Measurements from ENCODE around the gene SHFL. TPM values are rescaled to one million over a fixed set of nuclear protein-coding genes. Genes with fewer than 3 reads are reported as not detected.

Gene SHFL
- total RNA-seq, 1 donor from 2014 or later: 28.7 TPM

DNA sequence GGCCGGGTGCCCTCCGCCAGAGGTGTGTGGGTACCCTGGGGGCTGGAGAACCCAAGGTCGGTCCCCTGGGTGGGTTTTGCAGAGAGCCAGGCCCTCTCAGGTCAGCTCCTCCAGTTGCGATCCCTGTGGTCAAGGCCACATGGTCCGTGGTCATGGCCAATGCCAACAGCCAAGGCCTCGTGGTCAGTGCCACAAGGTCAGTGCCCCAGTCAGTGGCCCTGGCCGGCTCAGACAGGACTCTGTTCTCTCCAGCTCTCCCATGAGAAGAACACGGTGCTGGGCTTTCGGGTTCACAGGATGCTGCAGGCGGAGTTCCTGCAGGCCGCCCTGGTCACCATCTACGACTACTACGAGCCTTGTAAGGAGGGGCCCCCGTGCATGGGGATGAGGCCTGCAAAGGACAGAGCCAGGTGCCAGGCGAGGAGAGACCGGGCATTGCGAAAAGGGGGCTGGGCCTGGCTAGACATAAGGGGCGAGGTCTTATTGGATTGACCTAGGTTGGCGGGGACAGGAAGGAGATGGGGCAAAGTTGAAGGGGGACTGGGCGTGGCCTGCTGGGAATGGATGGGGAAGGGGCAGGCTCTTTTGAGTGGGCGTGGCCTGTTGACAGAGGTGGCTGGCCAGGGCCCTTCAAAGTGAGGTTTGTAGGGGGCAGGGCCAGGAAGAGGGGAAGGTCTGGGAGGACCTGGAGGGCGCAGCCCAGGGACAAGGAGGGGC, 15.2 kb upstream of the SHFL start:
- TF ChIP-seq, protein P1, sequence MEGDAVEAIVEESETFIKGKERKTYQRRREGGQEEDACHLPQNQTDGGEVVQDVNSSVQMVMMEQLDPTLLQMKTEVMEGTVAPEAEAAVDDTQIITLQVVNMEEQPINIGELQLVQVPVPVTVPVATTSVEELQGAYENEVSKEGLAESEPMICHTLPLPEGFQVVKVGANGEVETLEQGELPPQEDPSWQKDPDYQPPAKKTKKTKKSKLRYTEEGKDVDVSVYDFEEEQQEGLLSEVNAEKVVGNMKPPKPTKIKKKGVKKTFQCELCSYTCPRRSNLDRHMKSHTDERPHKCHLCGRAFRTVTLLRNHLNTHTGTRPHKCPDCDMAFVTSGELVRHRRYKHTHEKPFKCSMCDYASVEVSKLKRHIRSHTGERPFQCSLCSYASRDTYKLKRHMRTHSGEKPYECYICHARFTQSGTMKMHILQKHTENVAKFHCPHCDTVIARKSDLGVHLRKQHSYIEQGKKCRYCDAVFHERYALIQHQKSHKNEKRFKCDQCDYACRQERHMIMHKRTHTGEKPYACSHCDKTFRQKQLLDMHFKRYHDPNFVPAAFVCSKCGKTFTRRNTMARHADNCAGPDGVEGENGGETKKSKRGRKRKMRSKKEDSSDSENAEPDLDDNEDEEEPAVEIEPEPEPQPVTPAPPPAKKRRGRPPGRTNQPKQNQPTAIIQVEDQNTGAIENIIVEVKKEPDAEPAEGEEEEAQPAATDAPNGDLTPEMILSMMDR (conservative IDR thresholded peaks at IDR 0.05; ENCODE audit: low read depth, low read length): no peak
- no peak overlapping the region for H3K4me3 ChIP-seq (ENCODE audit: low read depth, low read length)
- no peak for DNase-seq (ENCODE audit: low read depth)

DNA sequence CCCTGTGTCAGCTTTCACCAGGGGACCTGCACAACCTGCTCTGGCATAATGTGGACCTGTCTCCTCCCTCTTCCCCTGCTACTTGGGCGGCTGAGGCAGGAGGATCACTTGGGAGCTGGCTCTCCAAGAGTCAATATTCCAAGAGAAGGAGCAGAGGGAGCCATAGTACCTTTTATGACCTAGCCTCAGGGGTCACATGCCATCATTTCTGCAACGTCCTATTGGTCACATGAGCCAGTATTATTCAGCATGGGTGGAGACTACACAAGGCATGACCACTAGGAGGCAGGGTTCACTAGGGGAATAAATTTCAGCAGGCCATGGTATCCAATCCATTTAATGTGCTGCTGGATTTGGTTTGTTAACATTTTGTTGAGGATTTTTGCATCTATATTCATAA, 12.0 kb upstream of the SHFL start:
- no peak overlapping the region for H3K4me3 ChIP-seq (ENCODE audit: low read depth, low read length)
- no peak for DNase-seq (ENCODE audit: low read depth)
- TF ChIP-seq, protein P1 (conservative IDR thresholded peaks at IDR 0.05; ENCODE audit: low read depth, low read length): peak; percentile 49

DNA sequence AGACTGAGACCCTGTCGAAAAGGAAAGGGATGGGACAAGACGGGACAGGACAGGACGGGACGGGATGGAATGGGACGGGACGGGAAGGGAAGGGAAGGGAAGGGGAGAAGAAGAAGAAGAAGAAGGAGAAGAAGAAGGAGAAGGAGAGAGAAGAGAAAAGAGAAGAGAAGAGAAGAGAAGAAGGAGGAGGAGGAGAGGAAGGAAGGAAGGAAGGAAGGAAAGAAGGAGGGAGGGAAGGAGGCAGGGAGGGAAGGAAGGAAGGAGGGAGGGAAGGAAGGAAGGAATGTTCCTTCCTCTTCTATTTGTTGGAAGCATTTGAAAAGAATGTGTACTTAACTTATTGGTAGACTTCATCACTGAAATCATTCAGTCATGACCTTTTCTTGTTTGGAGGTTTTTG, 9.6 kb upstream of the SHFL start:
- H3K4me3 ChIP-seq (ENCODE audit: low read depth, low read length): no peak overlapping the region
- TF ChIP-seq, protein P1 (conservative IDR thresholded peaks at IDR 0.05; ENCODE audit: low read depth, low read length): no peak
- DNase-seq (ENCODE audit: low read depth): no peak

DNA sequence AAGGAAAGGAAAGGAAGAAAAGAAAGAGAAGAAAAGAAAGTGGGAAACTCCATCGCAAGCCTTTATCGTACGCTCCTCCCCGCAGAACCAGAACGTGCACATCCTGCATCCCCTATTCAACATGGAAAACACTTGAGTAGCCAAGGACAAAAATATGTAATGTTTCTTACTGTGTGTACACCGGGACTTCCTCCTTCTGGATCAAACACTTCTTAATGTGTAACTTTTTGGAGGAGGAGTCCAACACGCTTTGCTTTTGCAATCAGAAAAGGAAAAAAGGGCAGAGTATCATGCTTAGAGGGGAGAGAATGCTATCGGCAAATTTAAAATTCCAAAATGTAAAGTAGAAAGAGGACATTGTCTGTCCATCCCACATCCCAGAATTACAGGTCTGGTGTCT, 7.8 kb upstream of the SHFL start:
- no peak for DNase-seq (ENCODE audit: low read depth)
- no peak overlapping the region for H3K4me3 ChIP-seq (ENCODE audit: low read depth, low read length)
- TF ChIP-seq, protein P1 (conservative IDR thresholded peaks at IDR 0.05; ENCODE audit: low read depth, low read length): no peak

DNA sequence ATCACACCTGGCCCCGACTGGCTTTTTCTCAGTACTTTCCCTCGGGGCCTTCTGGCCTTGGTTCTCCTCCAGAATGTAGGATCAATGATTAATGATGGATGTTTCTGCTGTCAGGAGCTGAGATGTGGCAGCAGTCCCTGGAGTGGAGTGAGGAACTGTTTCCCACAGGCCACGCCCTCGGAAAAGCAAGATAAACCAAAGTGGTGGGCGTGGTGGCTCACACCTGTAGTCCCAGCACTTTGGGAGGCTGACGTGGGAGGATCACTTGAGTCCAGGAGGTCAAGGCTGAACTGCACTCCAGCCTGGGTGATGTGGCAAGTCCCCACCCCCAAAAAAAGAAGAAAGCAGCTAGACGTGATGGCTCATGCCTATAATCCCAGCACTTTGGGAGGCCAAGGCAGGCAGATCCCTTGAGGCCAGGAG, 7.1 kb upstream of the SHFL start:
- H3K4me3 ChIP-seq (ENCODE audit: low read depth, low read length): no peak overlapping the region
- DNase-seq (ENCODE audit: low read depth): no peak
- TF ChIP-seq, protein P1 (conservative IDR thresholded peaks at IDR 0.05; ENCODE audit: low read depth, low read length): no peak

DNA sequence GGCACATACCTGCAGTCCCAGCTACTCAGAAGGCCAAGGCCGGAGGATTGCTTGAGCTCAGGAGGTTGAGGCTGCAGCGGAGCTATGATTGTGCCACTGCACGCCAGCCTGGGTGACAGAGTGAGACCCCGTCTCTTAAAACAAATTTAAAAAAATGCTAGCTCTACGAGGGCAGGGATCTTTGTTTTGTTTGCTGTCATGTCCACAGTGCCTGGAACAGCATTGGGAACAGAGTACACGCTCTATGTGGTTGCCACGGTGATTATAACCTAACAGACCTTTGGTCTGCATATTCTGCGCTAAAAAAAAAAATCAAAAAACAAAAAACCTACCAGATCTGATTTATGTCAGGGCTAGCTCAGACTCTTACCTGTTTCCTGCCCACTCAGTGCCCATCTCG, 2.2 kb upstream of the SHFL start:
- no peak overlapping the region for H3K4me3 ChIP-seq (ENCODE audit: low read depth, low read length)
- no peak for DNase-seq (ENCODE audit: low read depth)
- TF ChIP-seq, protein P1 (conservative IDR thresholded peaks at IDR 0.05; ENCODE audit: low read depth, low read length): no peak

DNA sequence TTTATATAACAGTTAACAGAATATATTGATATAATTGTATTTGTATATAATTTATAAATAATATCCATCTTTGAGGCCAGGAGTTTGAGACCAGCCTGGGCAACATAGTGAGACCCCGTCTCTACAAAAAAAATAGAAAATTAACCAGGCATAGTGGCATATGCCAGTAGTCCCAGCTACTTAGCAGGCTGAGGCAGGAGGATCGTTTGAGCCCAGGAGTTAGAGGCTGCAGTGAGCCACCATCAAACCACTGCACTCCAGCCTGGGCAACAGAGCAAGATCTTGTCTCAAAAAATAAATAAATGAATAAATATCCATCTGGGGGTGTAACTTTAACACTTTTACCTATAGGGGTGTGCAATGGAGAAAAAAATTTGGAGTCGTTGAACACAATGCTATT, 1.3 kb upstream of the SHFL start:
- no peak overlapping the region for H3K4me3 ChIP-seq (ENCODE audit: low read depth, low read length)
- TF ChIP-seq, protein P1 (conservative IDR thresholded peaks at IDR 0.05; ENCODE audit: low read depth, low read length): no peak
- no peak for DNase-seq (ENCODE audit: low read depth)
